ENCODE measurements around the gene ALPL.

DNA sequence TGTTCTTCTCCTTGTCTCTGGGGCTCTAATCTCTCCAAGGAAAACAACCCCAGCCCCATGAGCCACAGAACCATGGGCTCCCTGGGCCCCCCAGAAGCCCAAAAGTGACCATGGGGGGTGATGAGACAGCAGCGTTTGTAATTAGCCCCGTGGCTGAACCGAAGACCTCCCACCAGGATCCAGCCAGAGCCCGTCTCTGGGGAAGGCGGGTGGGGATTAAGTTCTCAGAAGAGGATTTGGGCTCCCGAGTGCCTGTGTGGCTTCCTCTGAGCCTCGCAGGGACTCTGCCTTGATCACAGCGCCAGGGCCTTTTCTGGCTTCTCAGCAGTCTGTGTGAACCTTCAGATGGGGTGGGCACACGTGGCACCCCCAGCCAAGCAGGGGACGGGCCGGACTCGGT, 77.0 kb downstream of the ALPL start:
- TF ChIP-seq POLR2A (IDR thresholded peaks at IDR 0.05; ENCODE audit: low read depth, low read length) = no peak
- TF ChIP-seq POLR2AphosphoS5 (IDR thresholded peaks at IDR 0.05; ENCODE audit: low read depth, low read length) = no peak
- no peak for TF ChIP-seq TAF1 (IDR thresholded peaks at IDR 0.05; ENCODE audit: low read depth, low read length)
